ENCODE measurements around the gene FAM43B.

Gene FAM43B

DNA sequence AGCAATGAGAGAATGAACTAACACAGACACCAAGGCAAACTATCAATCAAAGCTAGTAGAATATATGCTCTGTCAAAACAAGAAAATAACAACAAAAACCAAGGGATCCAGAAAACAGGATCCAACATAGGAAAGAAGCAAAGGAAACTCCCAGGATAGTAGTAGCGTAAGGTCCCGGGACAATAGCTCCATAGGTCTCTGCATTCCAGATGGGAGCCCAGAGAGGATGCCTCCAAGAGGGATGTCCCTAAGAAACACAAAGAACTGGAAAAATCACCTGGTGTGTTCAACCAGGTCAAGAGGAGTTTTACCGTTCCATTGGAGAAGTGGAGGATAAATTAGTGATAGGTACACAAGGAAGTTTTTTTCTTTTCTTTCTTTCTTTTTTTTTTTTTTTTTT, 5.7 kb upstream of the FAM43B start:
- DNase-seq = no peak

GRCh38 chr1:20551161-20551560, 1.2 kb upstream of the FAM43B start:
- DNase-seq = no peak

GRCh38 chr1:20552728-20553445, 514 bp downstream of the FAM43B start:
- peak in 5 of 56 donors; percentile 11 to 51 (median 36) for DNase-seq

DNA sequence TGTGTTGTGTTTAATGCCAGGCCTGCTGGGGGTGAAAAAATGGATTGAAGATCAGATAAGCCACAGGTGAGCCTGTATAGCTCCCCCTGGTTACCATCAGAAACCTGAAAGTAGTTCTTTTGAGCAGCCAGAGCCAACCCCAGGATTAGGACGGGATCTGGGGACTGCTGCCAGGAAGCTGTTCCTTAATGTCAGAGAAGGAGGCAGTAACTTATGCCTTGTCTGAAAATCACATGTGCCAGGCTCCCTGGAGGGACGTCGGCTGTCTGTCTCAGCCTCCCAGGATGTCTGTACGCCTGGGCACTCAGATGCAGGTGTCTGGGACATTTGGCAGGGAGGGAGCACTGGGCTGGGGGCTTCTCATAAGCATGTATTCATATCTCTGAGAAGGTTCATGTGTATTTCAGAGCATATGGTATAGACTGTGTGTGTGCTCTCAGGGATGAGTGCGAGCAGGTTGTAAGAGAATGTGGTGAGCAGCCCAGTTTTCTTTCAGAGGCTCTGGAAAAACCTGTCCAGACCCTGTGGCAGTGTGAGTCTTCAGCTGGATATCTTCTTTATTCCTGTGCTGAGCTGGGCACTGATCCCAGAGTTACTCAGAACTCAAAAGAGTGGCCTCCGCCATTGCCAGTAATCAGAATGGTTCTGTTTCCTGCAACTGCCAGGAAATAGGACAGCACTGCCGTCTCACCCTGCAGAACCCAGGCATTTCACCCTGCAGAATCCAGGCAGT, 2.8 kb downstream of the FAM43B start:
- DNase-seq = peak in 17 of 56 donors; percentile 2 to 55 (median 17)

GRCh38 chr1:20555758-20556120, 3.4 kb downstream of the FAM43B start:
- no peak for DNase-seq

DNA sequence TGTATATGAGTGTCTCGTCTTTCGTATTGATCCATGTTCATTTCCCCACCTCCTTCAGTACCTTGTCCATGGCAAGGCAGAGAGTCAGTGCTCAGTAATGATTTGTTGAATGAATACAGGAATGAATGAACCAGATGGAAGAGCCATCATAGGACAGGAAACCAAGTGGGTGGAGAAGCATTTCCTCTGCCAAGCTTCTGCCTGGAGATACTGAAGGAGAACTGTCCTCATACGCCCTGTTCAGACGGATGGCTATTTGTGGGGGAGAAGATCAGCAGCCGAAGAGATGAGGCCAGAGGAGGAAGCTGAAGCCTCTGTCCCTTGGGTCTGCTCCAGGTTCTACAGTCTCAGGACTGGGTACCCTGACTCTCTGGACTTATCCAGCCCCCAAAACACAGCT, 5.8 kb downstream of the FAM43B start:
- no peak for DNase-seq

DNA sequence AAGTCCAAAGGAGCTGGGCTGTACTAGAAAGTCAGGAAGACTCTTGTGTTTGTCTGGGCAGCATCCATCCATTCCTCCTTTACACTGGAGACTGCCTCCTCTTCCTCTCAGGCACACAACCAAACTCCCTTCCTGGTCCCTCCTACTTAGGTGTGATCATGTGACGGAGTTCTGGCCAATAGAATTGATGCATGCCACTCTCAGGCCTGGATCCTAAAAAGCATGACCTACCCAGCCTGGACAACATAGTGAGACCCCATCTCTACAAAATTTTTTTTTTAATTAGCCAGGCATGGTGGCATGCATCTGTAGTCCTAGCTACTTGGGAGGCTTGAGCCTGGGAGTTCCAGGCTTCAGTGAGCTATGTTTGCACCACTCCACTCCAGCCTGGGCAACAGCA, 8.6 kb downstream of the FAM43B start:
- DNase-seq = no peak

- DNase-seq = no peak
These were observed 12.9 kb downstream of the FAM43B start for GRCh38 chr1:20565234-20565633.

DNA sequence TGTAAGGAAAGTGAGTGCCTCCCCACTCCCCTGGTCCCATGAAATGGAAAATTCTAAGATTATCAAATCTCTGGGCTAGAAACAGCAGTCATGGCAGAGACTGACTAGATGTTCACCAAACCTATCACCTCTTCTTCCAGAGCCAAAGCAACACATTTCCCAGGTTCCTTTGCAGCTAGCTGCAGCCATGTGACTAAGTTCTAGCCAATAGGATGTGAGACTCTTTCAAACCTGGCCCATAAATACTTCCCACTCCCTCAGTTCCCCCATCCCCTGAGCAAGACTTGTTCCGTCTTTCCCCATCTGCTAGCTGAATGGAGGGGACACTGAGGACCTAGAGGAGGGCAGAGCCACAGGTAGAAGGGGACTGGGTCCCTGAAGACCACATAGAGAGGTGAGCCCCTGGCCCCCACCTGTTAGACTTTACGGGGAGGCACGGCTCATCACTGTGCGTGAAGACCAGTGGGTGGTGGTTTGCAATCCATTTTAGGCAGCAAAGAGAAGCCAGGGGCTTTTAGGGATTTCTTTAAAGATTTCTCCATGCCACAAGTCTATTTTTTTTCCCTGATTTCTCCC, 17.2 kb downstream of the FAM43B start:
- DNase-seq = no peak

DNA sequence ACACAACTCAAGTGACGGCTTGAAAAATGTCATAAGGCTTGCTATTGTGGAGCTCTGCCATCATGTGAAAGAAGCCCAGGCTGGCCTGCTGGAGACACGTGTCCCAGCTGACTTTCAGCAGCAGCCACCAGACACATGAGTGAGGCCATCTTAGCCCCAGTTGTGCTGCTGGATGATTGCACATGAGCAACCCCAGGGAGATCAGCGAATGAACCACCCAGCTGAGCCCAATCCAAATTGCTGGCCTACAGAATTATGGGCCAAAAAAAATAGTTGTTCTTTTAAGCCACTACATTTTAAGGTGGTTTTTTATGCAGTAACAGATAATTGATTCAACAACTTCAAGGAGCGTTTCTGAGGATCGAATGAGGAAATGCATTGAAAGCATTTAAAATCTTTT, 19.1 kb downstream of the FAM43B start:
- DNase-seq = no peak

GRCh38 chr1:20573987-20574386, 21.6 kb downstream of the FAM43B start:
- no peak for DNase-seq

DNA sequence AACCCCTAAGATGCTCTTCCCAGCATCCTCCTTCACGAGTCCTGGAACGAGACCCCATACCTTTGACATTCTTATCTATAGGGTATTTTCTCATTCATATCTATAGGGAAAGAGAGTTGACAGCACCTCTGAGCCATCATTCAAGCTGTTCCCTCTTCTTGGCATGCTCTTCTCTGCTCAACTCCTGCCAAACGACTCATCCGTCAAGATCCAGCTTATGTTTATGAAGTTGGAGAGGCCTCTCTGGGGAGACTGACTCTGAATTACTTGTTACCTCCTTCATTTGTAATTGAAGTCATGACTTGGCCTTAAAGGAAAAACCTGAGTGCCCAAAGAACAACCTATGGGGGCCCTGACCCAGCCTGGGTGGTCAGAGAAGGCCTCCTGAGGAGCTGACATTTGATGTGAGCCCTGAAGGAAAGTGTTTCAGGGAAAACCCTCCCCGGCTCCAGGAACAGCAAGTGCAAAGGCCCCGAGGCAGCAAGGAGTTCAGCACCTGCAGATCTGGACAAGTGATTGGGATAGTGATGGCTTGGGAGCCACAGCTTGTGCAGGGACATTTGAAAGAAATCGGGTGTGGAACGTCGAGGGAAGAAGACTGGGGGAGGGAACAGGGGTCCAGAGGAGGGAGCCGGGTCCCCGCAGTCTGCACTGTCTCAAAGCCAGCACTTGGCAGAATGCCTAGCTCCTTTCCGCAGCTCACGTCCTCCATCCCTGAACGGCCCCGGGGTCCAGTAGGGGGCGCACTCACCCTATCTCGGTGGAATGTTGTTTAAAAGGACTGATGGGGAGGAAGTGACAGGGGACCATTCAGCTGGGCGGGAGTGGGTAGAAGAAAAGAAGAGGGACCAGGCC, 22.5 kb downstream of the FAM43B start:
- DNase-seq = peak in 28 of 56 donors; percentile 1 to 71 (median 17)

DNA sequence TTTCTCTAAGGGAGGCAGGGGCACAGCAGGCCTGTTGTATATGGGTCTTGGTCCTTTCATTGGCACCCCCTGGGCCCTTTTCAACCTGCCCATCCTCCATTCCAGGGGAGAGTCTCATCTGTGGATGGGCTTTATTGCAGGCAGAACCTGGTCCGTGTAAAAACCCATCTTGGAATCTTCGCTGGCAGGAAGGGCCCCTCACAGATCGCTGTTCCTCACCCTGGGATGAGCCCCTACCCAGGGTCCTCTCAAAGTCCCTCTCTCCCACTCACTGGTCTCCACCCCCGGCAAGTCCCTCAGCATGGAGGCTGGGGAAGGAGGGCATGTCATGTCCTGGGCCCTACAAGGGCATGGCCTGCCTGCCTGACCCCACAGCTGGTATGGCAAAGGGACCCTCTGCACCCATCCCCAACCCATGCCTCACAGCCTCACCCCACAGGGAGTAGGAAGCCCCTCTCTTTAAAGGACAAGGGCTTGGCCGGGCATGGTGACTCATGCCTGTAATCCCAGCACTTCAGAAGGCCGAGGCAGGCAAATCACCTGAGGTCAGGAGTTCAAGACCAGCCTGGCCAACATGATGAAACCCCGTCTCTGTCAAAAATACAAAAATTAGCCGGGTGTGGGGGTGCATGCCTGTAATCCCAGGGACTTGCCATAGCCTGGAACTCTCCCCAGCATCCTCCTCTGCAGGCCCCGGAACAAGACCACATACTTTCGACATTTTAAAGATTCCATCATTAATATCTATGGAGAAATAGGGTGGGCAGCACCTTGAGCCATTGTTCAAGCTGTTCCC, 23.4 kb downstream of the FAM43B start:
- no peak for DNase-seq

DNA sequence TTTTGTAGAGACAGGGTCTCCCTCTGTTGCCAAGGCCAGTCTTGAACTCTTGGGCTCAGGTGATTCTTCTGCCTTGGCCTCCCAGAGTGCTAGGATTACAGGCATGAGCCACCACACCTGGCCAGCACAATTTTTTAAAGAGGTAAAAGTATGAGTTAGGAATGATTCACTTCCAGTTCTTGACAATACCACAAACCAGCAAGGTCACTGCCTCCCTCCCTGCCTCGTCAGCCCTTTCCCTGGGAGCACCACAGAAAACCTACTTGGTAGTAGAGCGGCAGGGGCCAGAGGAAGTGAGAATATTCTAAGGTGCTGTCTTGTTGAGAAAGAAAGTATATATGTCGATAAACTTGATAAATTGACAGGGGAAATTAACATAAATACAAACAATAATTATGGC, 25.7 kb downstream of the FAM43B start:
- DNase-seq = no peak

GRCh38 chr1:20578721-20579395, 26.5 kb downstream of the FAM43B start:
- no peak for DNase-seq

- no peak for DNase-seq
These were observed 32.5 kb downstream of the FAM43B start for GRCh38 chr1:20584890-20585289.

DNA sequence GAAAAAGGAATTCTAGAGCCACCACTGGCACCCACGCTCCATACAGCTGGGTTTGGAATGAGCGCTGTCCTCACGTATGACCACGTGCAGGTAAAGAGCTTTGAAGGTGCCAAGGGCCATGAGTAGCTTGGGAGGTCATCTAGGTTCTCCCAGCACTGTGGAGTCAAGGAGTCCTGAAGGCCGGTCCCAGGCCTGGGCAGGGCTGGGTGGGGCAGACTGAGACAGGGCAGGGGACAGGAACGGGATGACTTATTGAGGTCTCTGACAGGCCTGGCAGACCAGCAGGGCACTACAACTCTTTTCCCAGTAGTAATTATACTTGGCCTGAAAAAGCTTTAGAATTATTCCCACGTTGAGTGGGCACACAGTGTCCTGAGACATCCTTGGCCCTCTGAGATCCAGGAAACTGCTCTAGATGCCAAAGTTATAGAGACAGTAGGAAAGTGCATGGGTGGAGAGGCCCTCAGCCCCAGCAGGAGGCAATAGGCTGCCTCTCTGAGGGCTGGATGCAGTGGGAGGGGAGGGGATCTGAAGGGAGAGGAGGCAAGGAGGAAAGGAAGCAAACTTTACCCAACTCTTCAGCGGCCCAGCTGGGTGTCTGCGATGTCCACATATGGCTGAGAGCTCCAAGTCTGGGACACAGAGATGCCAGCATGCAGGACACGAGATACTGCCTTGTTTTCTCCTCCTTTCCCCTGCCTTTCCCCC, 34.7 kb downstream of the FAM43B start:
- DNase-seq = no peak

DNA sequence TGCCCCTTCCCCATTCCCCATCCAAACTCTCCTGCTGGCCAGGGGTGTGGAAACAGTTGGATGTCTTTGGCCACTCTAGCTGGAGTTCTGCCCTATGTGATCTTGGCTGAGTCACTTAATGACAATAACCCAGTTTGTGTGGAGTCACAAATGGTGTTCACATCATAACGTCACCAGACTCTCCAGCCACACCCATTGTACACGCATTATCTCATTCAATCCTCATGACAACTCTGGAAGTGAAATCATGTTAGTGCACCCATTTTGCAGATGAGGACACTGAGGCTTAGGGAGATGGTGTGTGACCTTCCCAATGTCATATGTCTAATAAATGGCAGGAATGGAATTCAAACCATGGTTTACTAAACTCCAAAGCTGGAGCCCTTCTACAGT, 35.3 kb downstream of the FAM43B start:
- no peak for DNase-seq

GRCh38 chr1:20588634-20589225, 36.4 kb downstream of the FAM43B start, which contains the start of gene CDA:
TSS of gene CDA (plus strand) at chr1:20589097. CDS start at chr1:20589130, 33 bp downstream.
- DNase-seq = no peak

All from nucleus accumbens (tissue), 56 donors.